ENCODE measurements around the gene OR4K17. TPM values are rescaled to one million over a fixed set of nuclear protein-coding genes. Genes with fewer than 3 reads are reported as not detected.
"Not testable (repeated sequence)": the region's sequence is repeated elsewhere in the genome, so short reads cannot be mapped to it uniquely, and the experiment has no call there.

Gene OR4K17
- total RNA-seq: not detected
- polyA plus RNA-seq: not detected
- long read RNA-seq, donor 1: 0 reads
- long read RNA-seq, donor 2: 0 reads
- long read RNA-seq, donor 3: 0 reads

GRCh38 chr14:20110438-20110837 lies at the start of gene OR4K17:
Gene OR4K17, plus strand, starts transcription at chr14:20110739. Its CDS starts 6,761 bp downstream, at chr14:20117500.
- no peak for TF ChIP-seq POLR2A (IDR thresholded peaks at IDR 0.05)
- TF ChIP-seq CTCF (IDR thresholded peaks at IDR 0.05): no peak
- Histone ChIP-seq H3K36me3 (no peaks in the 10 kb centered on the region), H3K4me3 (no peak within 1 kb of the TSS), H3K27me3 (no peaks in the 10 kb centered on the region), H3K4me1 (no peaks in the 10 kb centered on the region), H3K9me3 (peaks cover 0 to 2% (median 0%) of the 10 kb centered on the region in 12 donors), H3K27ac (no peak within 1 kb of the TSS)
- DNase-seq: no peak
- no peak for ATAC-seq
- 46 to 58% (median 51%) methylated on average over 3 of the region's 3 CpGs for WGBS, 4 donors
- intact Hi-C loops (cut with DNase I): no loop called here

GRCh38 chr14:20092050-20092449 lies 18.5 kb upstream of the OR4K17 start:
- ATAC-seq (no peak), DNase-seq (no peak)
- 22 to 48% (median 42%) methylated on average over 4 of the region's 4 CpGs for WGBS, 4 donors
- no peak overlapping the region for H3K4me3 ChIP-seq
- intact Hi-C loops (cut with DNase I): no loop called here
- no peak for TF ChIP-seq POLR2A (IDR thresholded peaks at IDR 0.05)
- TF ChIP-seq CTCF (IDR thresholded peaks at IDR 0.05): no peak
- no peaks in the 10 kb centered on the region for H3K4me1 ChIP-seq
- H3K27me3 ChIP-seq: no peaks in the 10 kb centered on the region
- H3K27ac ChIP-seq: no peak overlapping the region
- no peaks in the 10 kb centered on the region for H3K9me3 ChIP-seq
- no peaks in the 10 kb centered on the region for H3K36me3 ChIP-seq

- 20 to 28% (median 25%) methylated on average over 3 to 4 of the region's 4 CpGs for WGBS, 4 donors
- Histone ChIP-seq H3K4me1 (no peaks in the 10 kb centered on the region), H3K36me3 (no peaks in the 10 kb centered on the region), H3K9me3 (no peaks in the 10 kb centered on the region), H3K27ac (no peak overlapping the region), H3K4me3 (no peak overlapping the region), H3K27me3 (no peaks in the 10 kb centered on the region)
- intact Hi-C loops (cut with DNase I): no loop called here
- TF ChIP-seq CTCF (IDR thresholded peaks at IDR 0.05) (no peak), POLR2A (IDR thresholded peaks at IDR 0.05) (no peak)
- DNase-seq (no peak), ATAC-seq (no peak)
Observed at GRCh38 chr14:20093442-20093841, 17.1 kb upstream of the OR4K17 start.

GRCh38 chr14:20098926-20099770 lies 11.4 kb upstream of the OR4K17 start:
- H3K9me3 ChIP-seq; H3K4me1 ChIP-seq; intact Hi-C loops (cut with DNase I); H3K36me3 ChIP-seq; ATAC-seq; H3K27ac ChIP-seq; H3K27me3 ChIP-seq; H3K4me3 ChIP-seq: not testable (repeated sequence)
- WGBS, 4 donors: 79 to 87% (median 83%) methylated on average over 14 to 32 of the region's 32 CpGs
- DNase-seq: peak in 2 of 5 donors; percentile 3 to 14

All from heart left ventricle (tissue), 16 donors.